ENCODE data around the gene DHRS3.
A peak's percentile ranks its signal among the peaks of the same experiment; 100 is the strongest.
"Not testable (repeated sequence)": the region's sequence is repeated elsewhere in the genome, so short reads cannot be mapped to it uniquely, and the experiment has no call there.

Gene DHRS3, protein sequence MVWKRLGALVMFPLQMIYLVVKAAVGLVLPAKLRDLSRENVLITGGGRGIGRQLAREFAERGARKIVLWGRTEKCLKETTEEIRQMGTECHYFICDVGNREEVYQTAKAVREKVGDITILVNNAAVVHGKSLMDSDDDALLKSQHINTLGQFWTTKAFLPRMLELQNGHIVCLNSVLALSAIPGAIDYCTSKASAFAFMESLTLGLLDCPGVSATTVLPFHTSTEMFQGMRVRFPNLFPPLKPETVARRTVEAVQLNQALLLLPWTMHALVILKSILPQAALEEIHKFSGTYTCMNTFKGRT

DNA sequence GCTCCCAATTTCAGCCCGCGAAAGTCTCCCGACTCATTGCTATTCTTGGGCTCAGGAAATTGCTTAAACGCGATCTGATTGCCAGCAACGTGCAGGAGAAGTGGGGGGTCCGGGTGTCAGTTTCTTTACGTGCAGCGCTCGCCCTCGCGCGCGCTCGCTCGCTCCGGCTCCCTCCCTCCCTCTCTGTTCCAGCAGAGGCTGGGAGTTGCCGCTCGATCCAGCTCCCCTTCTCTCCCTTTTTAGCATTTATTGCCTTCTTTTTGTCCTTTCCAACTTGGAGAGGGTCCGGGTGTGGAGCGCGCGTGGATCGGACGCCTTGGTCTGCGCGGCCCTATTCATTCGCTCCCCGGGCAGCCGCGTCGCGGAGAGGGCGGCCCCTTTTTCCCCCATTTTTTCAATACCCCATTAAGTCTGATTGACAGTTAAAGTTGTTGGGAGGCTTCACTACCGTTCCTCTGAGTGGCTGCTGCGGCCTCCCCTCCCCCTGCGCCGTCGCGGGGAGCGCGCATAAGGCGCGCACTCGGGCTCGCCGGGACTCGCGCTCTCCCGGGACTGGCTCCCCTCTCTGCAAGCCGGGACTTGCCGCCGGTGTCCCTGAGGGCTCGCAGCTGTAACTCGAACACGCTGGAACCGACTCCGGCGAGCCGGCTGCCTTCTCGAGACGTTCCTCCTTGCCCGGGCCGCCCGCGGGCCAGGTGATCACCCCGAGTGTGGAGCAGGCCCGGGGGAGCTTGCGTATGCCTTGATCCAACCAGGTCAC is at the start of gene DHRS3:
Gene DHRS3, minus strand, starts transcription at position 310 of the 760 bp plus-strand sequence. CDS start 862 bp downstream, outside the sequence.
- DNase-seq: no peak

DNA sequence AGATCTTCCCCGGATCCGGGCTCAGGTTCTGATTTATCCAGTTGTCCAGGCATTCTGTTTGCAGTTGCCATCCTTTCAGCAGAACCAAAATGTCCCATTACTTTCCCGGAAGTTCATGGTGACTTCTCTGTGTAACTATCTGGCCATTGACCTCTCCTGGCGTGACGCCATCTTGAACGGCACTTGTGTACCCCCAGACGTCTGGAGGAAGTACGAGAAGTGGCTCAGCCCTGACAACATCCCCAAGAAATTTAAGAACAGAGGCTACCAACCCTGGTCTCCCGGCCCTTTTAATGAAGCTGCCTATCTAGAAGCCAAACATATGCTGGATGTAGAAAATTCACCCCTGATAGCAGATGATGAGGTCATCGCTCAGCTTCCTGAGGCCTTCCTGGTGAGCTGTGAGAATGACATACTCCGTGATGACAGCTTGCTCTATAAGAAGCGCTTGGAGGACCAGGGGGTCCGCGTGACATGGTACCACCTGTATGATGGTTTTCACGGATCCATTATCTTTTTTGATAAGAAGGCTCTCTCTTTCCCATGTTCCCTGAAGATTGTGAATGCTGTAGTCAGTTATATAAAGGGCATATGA is 48.2 kb upstream of the DHRS3 start:
- DNase-seq: no peak

DNA sequence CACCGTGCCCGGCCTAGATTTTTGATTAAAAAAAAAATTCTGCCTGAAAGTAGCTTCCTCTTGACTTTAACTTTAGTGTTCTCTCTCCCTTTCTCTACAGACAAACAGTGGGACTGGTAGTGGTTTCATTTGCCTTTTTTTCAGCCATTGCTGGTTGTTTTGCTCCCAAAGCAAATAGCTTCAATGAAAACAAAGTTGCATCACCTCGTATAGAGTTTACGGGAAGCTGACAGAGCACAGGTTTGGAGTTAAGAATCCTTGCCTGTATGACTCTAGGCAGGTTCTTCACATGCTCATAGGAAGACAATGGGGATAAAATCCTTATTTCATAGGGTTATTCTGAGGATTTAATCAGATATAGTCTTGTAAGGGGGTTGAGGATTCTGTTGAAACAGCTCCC is 47.5 kb upstream of the DHRS3 start:
- DNase-seq: no peak

DNA sequence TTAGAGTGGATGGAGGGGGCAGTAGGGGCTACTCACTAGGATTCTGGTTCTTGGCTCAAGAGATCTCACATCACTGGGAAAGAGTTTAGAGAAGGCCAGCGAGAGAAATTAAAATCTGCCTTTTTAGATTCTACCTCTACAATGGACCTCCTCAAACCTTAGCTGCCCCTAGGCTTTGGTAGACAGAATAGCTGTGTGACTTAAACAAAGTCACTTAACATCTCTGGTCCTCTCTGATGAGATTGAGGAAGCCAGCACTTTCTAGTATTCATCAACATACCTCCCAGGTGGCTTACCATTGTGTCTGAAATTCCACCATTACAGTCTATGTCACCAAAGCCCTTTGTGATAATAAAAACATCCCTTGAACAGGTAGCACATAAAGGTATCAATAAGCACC is 44.5 kb upstream of the DHRS3 start:
- no peak for DNase-seq

DNA sequence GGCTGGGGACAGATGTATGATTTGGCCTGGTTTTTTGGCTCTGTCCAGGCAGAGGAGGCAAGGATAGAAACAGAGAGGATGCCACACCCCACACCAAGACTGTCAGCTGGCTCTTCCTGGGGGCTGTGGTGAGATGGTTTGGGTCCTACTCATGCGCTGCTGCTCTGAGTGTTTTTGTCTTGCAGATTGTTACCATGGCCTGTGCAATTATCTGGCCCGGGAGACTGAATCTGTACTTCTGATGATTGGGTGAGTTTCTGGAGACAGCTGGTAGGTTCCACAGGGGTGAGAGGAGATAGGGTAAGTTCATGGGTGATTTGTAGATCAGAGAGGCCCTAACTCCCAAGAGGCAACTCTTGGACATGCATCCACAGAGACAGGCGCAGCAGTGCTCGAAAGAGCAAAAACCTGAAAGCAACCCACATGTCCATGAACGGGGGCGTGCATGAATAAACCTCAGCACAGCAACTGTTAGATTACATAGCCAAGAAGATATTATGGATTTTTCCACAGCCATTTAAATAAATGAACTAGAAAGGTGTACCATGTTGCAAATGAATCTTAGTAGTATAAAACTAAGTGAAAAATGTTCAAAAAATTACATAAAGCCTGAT is 43.7 kb upstream of the DHRS3 start:
- DNase-seq: no peak

- peak; percentile 69 for DNase-seq
These were observed 40.8 kb upstream of the DHRS3 start for GRCh38 chr1:12658531-12659453.

DNA sequence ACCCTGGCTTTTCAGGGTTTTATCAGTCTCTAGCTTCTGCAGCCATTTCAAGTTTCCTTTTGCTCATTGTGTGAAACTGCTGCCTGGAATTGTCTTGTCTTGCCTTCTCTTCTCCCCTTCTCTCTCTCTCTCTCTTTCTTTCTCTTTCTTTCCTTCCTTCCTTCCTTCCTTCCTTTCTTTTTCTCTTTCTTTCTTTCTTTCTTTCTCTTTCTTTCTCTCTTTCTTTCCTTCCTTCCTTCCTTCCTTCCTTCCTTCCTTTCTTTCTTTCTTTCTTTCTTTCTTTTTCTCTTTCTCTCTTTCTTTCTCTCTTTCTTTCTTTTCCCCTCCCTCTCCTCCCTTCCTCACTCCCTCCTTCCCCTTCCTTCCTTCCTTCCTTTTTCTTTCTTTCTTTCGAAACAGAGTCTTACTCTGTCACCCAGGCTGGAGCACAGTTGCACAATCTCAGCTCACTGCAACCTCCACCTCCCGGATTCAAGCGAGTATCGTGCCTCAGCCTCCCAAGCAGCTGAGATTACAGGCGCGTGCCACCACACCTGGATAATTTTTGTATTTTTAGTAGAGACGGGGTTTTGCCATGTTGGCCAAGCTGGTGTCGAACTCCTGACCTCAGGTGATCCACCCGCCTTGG is 40.0 kb upstream of the DHRS3 start:
- DNase-seq: not testable (repeated sequence)

DNA sequence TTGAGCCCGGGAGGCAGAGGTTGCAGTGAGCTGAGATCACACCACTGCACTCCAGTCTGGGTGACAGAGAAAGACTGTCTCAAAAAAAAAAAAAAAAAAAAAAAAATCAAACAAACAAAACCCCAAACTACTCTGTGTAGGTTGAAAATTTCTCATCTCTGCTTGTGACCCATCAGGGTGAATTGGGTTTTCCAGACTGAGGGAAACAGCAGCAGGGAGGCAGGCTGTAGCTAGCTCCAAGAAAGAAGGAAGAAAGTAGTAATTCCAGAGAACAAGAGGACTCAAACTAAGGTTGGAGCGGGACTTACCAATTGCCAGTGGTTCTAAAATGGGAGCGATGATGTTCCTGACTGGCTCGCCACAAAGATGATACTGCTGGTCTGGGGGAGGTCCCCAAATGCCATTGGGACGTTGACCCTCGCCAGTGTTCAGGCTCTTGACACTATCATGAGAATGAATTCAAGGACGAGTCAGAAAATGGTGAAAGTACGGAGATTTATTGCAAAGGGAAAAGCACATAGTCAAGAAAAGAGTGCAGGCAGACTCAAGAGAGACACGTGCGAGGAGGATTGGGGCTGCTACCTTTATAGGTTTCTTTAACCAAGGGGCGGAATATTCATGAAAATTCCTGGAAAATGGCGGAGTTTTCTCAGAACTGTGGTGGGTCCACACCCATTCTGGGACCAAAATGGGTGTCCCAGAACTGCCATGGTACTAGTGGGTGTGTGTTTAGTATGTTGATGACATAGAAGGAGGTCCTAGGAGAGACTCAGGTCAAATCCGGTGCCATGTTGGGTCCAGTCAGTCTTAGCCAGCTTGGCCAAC is 39.3 kb upstream of the DHRS3 start:
- DNase-seq: no peak

DNA sequence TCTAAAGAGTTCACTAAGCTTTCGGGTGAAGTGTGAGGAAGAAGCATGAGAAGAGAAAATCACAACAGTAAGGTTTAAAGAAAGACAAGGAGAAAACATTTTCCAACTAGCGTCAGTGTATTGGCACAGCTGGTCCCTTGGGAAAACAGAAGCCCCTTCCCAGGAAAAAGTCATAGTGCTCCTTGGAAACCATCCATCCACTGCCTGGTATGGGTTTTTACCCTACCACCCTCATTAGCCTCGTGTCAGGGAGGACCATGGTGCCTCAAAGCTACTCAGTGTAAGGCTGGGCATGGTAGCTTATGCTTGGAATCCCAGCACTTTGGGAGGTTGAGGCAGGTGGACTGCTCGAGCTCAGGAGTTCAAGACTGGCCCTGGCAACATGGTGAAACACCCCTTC is 38.6 kb upstream of the DHRS3 start:
- no peak for DNase-seq

- DNase-seq: no peak
These were observed 36.6 kb upstream of the DHRS3 start for GRCh38 chr1:12654657-12655056.

DNA sequence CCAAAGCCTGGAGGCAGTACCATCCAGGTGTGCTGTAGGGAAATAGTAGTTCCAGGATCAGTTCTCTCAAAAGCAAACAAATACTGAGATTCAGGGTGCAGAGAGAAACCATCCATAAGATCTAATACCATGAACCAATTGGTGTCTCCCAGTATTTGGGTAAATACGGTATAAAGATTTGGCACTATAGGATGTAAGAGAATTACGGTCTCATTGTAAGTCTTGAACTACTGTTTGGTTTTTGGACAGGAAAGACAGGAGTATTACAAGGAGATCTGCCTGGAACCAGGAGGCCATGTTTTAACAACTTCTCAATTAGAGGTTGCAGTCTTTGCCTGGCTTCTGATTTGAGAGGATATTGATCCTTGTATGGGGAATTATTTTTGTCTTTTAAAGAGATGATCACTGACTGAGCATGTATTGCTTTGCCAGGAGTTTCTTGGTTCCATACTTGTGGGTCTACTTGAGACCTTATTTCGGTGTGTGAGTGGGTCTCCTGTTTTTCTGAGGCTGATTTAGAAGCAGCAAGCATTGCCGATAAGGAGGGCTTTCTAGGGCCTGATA is 36.1 kb upstream of the DHRS3 start:
- DNase-seq: no peak

- no peak for DNase-seq
These were observed 32.0 kb upstream of the DHRS3 start for GRCh38 chr1:12649971-12650421.

- no peak for DNase-seq
These were observed 30.7 kb upstream of the DHRS3 start for GRCh38 chr1:12648741-12649140.

- DNase-seq: not testable (repeated sequence)
These were observed 27.4 kb upstream of the DHRS3 start for GRCh38 chr1:12645401-12645800.

GRCh38 chr1:12644829-12645228 is 26.8 kb upstream of the DHRS3 start:
- DNase-seq: no peak

- DNase-seq: no peak
These were observed 26.2 kb upstream of the DHRS3 start for GRCh38 chr1:12644237-12644636.

DNA sequence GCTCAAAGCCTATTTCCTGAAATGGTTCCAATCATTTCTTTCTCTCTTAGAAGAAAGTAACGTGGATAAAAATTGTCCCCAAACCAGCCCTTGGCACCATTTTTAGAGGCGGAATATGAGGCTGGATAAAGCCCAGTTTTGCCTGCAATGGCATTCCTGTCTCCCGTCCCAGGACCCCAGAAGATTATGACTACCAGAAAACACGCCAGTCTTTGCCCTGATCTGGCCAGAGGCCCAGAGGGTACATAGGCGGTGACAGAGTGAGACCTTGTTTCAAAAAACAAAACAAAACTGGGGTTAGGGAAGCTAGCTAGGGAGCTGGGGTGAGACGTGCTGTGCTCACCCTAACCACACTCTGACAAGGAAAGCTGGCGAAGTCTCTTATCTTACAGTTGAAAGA is 25.8 kb upstream of the DHRS3 start, which contains the start of gene AADACL4:
Gene AADACL4, plus strand, starts transcription at position 301 of the 400 bp plus-strand sequence. CDS start 462 bp downstream, outside the sequence.
- DNase-seq: no peak

DNA sequence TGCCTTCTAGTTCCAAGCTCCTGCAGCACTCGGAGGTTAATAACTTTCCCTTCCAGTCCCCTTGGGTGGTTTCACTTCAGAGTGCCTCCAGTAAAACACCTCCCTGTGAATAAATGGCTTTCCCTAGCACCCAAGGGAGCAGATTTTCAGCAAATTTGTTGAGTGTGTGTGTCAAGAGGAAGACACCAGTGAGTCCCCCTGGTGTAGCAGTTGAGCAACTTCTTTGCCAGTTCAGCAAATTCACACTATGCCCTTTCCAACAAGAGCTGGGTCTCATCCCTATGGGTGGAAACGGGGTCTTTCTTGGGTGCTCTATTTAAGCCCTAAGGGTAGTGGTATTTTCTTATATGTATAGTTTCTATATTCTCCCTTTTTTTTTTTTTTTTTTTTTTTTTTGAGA is 25.1 kb upstream of the DHRS3 start:
- DNase-seq: no peak

DNA sequence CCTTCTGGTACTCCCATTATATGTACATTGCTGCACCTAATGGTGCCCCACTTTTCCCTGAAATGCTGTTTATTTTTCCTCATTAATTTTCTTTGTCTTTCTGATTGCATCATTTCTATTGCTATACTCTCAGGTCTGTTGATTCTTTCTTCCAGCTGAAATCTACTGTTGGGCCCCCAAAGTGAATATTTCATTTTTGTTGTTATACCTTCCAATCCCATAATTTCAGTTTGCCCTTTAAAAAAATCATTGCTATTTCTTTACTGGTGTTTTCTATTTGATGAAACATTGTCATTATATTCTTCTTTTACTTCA is 22.9 kb upstream of the DHRS3 start:
- no peak for DNase-seq

DNA sequence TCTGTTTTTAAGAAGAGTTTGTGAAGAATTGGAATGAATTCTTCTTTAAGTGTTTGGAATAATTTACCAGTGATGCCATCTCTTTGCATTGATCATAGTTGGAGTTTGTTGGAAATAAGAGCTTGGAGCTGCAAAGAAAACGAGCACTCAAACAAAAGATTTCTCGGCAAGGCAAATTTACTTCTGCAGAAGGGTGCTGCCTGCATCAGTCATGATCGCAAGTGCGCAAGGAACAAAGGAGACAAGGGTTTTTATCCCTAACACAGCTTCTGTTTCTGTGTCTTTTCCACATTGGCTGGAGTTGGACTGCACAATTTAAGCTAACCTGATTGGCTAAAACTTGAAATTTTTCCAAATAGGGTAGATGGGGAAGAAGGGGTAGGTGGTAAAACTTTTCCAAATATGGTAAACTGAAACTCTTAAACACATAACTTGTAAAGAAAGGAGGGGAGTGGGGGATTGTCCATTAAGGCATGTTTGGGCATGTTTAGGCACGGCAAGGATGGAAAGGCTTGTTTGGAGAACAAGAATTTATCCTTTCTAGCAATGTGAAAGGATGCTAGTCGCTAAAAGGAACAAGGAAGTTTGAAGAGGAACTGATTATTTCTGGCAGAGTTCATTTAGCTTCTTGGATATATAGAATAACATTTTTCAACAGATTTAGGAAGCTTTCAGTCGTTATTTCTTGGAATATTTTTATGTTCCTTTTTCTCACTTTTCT is 22.4 kb upstream of the DHRS3 start:
- DNase-seq: no peak
